Measurements from ENCODE around the gene ANO2.

ANO2 gene

DNA sequence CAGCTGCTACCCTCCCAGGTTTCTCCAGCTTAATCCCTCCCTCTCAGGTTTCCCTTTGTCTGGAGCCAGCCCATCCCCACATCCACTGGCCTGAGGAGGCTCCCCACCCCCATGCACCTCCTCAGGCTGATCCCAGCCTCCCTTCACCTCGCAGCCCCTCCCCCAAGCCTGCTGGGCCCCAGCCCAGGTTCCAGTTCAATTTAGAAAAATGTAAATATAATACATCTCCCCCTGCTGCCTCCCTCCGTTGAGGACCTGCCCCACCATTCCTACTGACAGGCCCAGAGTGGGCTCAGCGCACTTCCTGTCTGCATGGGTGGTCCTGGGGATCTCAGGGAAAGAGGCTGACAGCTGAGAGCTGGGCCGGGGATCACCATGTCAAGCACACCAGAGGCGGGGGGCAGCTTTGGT lies 357.3 kb downstream of the ANO2 start:
- DNase-seq (ENCODE audit: extremely low read depth, low read depth): no peak
- TF ChIP-seq, protein P1, sequence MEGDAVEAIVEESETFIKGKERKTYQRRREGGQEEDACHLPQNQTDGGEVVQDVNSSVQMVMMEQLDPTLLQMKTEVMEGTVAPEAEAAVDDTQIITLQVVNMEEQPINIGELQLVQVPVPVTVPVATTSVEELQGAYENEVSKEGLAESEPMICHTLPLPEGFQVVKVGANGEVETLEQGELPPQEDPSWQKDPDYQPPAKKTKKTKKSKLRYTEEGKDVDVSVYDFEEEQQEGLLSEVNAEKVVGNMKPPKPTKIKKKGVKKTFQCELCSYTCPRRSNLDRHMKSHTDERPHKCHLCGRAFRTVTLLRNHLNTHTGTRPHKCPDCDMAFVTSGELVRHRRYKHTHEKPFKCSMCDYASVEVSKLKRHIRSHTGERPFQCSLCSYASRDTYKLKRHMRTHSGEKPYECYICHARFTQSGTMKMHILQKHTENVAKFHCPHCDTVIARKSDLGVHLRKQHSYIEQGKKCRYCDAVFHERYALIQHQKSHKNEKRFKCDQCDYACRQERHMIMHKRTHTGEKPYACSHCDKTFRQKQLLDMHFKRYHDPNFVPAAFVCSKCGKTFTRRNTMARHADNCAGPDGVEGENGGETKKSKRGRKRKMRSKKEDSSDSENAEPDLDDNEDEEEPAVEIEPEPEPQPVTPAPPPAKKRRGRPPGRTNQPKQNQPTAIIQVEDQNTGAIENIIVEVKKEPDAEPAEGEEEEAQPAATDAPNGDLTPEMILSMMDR (IDR thresholded peaks at IDR 0.05; ENCODE audit: low read depth, low read length): no peak

DNA sequence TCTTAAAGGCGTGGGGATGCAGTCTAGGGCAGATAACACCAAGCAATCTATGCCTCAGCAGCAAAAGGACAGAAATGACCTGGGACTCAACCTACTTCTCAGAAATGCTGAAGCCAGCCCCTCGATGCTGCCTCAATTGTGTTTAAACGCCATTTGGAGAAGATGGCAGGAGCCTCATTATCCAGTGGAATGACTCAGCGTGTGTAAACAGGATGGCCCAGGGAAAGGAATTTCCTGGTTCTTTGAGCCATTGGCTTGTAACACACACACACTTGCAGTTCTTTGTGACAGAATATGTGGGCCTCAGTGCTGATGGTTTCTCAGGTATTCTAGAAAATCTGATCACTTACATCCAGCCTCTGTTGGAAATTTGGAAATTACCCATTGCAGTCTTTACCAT lies 358.9 kb downstream of the ANO2 start:
- no peak for DNase-seq (ENCODE audit: extremely low read depth, low read depth)

DNA sequence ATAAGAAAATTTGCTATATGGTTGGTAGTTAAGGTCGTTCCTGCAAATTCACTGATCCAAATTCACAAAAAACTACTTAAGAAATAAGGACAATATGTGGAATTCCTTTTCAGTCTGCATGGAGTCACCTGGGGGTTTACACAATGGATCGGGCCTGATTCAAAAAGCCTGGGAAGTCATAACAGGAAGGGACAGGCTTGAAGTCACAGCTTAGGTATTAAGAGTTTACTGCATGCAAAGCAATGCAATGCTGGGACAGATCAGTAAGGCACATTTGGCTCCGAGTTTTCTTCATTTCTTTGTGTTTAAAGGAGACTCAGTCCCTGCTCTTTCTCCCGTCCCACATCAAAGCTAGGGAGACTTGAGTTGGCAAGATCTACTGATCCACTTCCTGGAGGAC lies 359.9 kb downstream of the ANO2 start:
- no peak for DNase-seq (ENCODE audit: extremely low read depth, low read depth)
- TF ChIP-seq, protein P1 (IDR thresholded peaks at IDR 0.05; ENCODE audit: low read depth, low read length): no peak

More for the DNA sequence above, 358.9 kb downstream of the ANO2 start:
- TF ChIP-seq, protein P1 (IDR thresholded peaks at IDR 0.05; ENCODE audit: low read depth, low read length): no peak

DNA sequence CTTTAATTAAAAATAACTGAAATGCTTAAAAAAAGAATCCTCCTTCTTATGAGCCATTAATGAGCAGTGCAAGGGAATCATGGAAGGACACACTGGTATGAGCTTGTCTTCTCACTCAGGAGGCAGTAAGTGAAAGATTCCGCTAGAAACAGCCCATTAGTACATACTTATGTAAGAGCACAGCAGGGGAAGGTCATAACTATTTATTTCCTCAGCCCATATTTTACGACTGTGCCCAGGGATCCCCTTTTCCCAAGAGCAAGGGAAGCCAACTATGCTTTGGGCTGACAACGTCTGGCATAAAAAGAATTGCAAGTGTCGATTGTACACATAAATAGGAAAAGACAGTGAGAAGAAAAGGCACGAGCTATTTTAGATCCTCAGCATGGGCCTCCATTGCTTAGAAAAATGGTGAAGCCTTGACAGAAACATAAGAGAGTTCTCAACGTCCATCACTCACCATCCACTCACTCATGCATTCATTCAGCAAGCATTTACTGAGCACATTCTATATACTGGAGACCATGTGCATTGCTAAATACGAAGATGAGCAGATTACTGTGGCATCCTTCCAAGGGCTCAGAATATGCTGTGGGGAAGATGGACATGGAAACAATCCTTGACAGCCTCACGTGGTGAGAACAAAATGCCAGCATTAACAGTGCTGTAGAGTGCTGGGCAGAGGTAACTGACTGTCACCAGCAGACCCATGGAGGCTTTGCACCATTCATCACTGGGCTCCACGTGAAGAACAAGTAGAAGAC lies 360.5 kb downstream of the ANO2 start:
- TF ChIP-seq, protein P1 (IDR thresholded peaks at IDR 0.05; ENCODE audit: low read depth, low read length): no peak
- DNase-seq (ENCODE audit: extremely low read depth, low read depth): no peak

DNA sequence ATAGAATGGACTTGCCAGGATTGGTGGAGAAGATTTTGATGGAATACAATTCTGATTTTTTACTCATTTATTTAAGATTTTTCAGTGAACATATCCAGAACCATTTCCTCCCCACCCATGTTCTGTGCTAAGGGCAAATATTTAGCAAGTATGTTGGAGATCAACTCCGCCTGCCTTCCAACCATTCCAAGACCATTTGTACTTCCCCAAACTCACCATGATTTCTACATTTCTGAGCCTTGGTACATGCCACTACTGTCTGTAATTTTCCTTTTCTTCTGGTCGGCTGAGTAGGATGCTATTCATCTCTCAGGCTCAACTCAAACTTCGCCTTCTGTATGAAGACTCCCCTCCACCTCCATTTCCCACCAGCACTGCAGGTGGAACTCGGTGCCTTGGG lies 362.5 kb downstream of the ANO2 start:
- TF ChIP-seq, protein P1 (IDR thresholded peaks at IDR 0.05; ENCODE audit: low read depth, low read length): no peak
- no peak for DNase-seq (ENCODE audit: extremely low read depth, low read depth)

DNA sequence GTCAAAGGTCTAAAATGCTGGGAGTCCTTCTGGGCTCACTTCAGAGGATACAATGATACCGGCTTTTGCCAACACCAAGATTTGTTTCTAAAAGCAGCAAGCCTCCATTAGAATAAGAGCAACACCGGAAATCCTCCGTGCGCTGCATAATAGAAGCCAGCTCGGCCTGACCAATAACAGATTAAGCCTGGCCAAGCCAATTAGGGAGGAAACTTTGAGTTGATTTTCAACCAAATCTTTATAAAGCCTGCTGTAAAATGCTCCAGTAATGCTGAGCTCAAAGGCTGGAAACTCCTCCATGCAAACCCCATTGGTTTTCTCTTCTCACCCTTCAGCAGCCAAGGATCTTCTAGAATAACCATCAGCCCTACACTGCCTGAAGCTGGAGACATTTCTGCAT lies 363.0 kb downstream of the ANO2 start:
- TF ChIP-seq, protein P1 (IDR thresholded peaks at IDR 0.05; ENCODE audit: low read depth, low read length): no peak
- DNase-seq (ENCODE audit: extremely low read depth, low read depth): no peak

DNA sequence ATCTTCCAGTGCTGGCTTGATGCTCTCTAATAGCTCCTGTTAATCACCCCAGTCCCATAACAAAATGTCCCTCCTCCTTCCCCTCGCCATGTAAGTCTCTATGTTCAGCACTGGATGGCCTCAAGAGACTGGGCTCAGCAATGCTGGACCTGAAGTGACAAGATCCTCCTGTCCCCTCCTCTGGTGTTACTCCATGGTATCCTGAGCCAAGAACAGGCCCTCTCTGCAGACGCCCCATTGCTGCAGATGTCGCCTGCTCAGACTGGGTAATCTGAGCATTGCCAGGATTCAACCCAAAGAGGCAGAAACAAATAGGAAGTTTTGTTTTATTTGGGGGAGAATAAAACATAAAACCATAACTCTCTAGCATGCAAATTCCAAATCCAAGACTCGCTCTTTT lies 363.4 kb downstream of the ANO2 start:
- DNase-seq (ENCODE audit: extremely low read depth, low read depth): no peak
- TF ChIP-seq, protein P1 (IDR thresholded peaks at IDR 0.05; ENCODE audit: low read depth, low read length): no peak
